Lower leg skin (tissue), 3 donors: Measurements from ENCODE around the gene KRT5.

ENCODE experiments used
- CTCF ChIP-seq, 3 donors: fragments of 450-650 bp; IDR thresholded peaks; one replicate each; pipeline ENCODE4 v1.5.1; 2016; ENCODE audit warnings: antibody characterized with exemption in 3 of 3, mild to moderate bottlenecking in 3 of 3, moderate library complexity in 2 of 3
- POLR2A ChIP-seq, 2 donors: fragments of 450-650 bp; IDR thresholded peaks; one replicate each; pipeline ENCODE4 v1.6.1; 2016 to 2017; ENCODE audit warnings: antibody characterized with exemption in 2 of 2, mild to moderate bottlenecking in 1 of 2, moderate library complexity in 1 of 2

GRCh38 chr12:52532636-52533035 is 12.4 kb upstream of the KRT5 start:
- TF ChIP-seq CTCF (IDR thresholded peaks at IDR 0.05) (no peak), POLR2A (IDR thresholded peaks at IDR 0.05) (no peak)
